Activated naive CD4-positive, alpha-beta T cell treated with anti-CD3 and anti-CD28 coated beads, Interleukin-2, amount 10 ng/mL, durations not matched to agents 7 days and 5 days (primary cell): Measurements from ENCODE around the gene MTFP1.
A peak's percentile ranks its signal among the peaks of the same experiment; 100 is the strongest.
"Not testable (repeated sequence)": the region's sequence is repeated elsewhere in the genome, so short reads cannot be mapped to it uniquely, and the experiment has no call there.

Experiments used
- CTCF ChIA-PET: fragments of 350-600 bp; sonication (Branson Sonifier 250); formaldehyde crosslinking; loops from one replicate; lab custom pipeline; 2021; ENCODE audit warnings: antibody characterized with exemption; lab: Charles Lee
- DNase-seq: peaks from one replicate; pipeline ENCODE4 v3.0.0-alpha.2; 2020
- H3K27ac Mint-ChIP-seq: one replicate; pipeline ENCODE4 v1.8.0; 2021; ENCODE audit warnings: mild to moderate bottlenecking, moderate library complexity, mixed read lengths
- H3K27me3 Mint-ChIP-seq: one replicate; pipeline ENCODE4 v1.8.0; 2021; ENCODE audit warnings: mild to moderate bottlenecking, mixed read lengths
- H3K36me3 Mint-ChIP-seq: one replicate; pipeline ENCODE4 v1.8.0; 2021; ENCODE audit warnings: mixed read lengths
- H3K4me1 Mint-ChIP-seq: one replicate; pipeline ENCODE4 v1.8.0; 2021; ENCODE audit warnings: mixed read lengths
- H3K4me3 Mint-ChIP-seq: one replicate; pipeline ENCODE4 v1.8.0; 2021; ENCODE audit warnings: mild to moderate bottlenecking, moderate library complexity, mixed read lengths
- H3K9me3 Mint-ChIP-seq: one replicate; pipeline ENCODE4 v1.8.0; 2021; ENCODE audit warnings: mixed read lengths

The MTFP1 gene

DNA sequence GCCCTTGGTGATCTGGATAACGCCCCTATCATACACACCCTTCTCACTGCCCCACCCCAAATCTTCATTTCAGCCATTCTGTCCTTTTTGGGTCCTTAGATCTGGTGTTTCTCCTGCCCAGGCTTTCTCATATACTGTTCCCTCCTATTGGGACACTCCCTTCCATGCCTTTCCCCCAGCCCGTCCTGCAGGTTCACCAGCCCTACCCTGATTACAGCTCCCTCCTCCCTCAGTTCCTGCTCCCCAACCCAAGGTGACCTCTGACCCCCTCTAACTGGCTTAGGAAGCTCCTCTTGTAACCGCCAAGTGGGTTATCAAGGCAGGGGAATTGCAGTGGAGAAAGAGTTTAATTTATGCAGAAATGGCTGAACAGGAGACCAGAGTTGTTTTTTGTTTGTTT, 13.0 kb downstream of the MTFP1 start:
- Mint-ChIP-seq H3K4me1 (peaks cover 46% of the 10 kb centered on the region), H3K27ac (no peak overlapping the region), H3K36me3 (peaks cover 22% of the 10 kb centered on the region), H3K9me3 (peaks cover 18% of the 10 kb centered on the region), H3K4me3 (no peak overlapping the region), H3K27me3 (peaks cover 54% of the 10 kb centered on the region)
- DNase-seq = no peak
- CTCF ChIA-PET = interaction anchor here (1.1 to 1.7 kb wide), 2 partner anchors 16 to 48 kb away, joined by 3 read pairs; no protein-coding TSS in a partner anchor

GRCh38 chr22:30439226-30439625, 13.7 kb downstream of the MTFP1 start:
- H3K4me1 Mint-ChIP-seq = peaks cover 47% of the 10 kb centered on the region
- CTCF ChIA-PET = interaction anchor here (1.7 kb wide), 1 partner anchor 17 kb away, joined by 3 read pairs; no protein-coding TSS in a partner anchor
- peaks cover 20% of the 10 kb centered on the region for H3K36me3 Mint-ChIP-seq
- peaks cover 18% of the 10 kb centered on the region for H3K9me3 Mint-ChIP-seq
- peaks cover 57% of the 10 kb centered on the region for H3K27me3 Mint-ChIP-seq
- H3K27ac Mint-ChIP-seq = no peak overlapping the region
- no peak for DNase-seq
- H3K4me3 Mint-ChIP-seq = no peak overlapping the region

DNA sequence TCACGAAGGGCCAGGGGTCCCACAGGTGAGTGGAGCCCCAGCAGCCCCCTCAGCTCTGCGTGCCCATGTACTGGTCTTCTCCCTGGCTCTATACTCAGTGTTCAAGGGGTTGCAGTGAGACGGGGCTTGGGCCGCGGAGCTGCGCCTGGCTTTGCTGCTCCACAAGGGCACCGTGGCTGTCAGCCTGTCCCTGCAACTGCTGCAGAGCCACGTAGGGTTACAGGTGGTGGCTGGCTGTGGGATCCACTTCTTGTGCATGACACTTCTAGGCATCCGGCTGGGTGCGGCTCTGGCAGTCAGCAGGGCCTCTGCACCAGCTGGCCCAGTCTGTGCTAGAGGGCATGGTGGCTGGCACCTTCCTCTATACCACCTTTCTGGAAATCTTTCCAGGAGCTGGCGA, 14.3 kb downstream of the MTFP1 start:
- H3K4me3 Mint-ChIP-seq = no peak overlapping the region
- peaks cover 16% of the 10 kb centered on the region for H3K9me3 Mint-ChIP-seq
- DNase-seq = no peak
- H3K4me1 Mint-ChIP-seq = peaks cover 44% of the 10 kb centered on the region
- H3K27ac Mint-ChIP-seq = no peak overlapping the region
- H3K36me3 Mint-ChIP-seq = peaks cover 15% of the 10 kb centered on the region
- CTCF ChIA-PET = no interaction called here
- H3K27me3 Mint-ChIP-seq = peaks cover 63% of the 10 kb centered on the region

DNA sequence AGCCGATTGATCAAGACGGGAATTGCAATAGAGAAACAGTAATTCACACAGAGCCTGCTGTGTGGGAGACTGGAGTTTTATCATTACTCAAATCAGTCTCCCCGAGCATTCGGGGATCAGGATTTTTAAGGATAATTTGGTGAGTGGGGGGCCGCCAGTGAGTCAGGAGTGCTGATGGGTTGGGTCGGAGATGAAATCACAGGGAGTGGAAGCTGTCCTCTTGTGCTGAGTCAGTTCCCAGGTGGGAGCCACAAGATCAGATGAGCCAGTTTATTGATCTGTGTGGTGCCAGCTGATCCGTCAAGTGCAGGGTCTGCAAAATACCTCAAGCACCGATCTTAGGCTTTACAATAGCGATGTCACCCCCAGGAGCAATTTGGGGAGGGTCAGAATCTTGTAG, 15.5 kb downstream of the MTFP1 start:
- peaks cover 72% of the 10 kb centered on the region for H3K27me3 Mint-ChIP-seq
- no peak overlapping the region for H3K27ac Mint-ChIP-seq
- H3K4me3 Mint-ChIP-seq = no peak overlapping the region
- H3K36me3 Mint-ChIP-seq = peaks cover 5% of the 10 kb centered on the region
- DNase-seq = no peak
- H3K4me1 Mint-ChIP-seq = peaks cover 34% of the 10 kb centered on the region
- peaks cover 7% of the 10 kb centered on the region for H3K9me3 Mint-ChIP-seq
- CTCF ChIA-PET = no interaction called here

- peaks cover 7% of the 10 kb centered on the region for H3K9me3 Mint-ChIP-seq
- peaks cover 65% of the 10 kb centered on the region for H3K27me3 Mint-ChIP-seq
- no peak overlapping the region for H3K27ac Mint-ChIP-seq
- CTCF ChIA-PET = interaction anchor here (0.7 to 3.6 kb wide), 15 partner anchors 9 to 310 kb away, joined by 3 to 23 read pairs (median 5); no protein-coding TSS in a partner anchor
- H3K36me3 Mint-ChIP-seq = peaks cover 5% of the 10 kb centered on the region
- peak; percentile 64 for DNase-seq
- H3K4me1 Mint-ChIP-seq = peaks cover 33% of the 10 kb centered on the region
- H3K4me3 Mint-ChIP-seq = no peak overlapping the region
These were observed 19.3 kb downstream of the MTFP1 start for GRCh38 chr22:30444632-30445437.

DNA sequence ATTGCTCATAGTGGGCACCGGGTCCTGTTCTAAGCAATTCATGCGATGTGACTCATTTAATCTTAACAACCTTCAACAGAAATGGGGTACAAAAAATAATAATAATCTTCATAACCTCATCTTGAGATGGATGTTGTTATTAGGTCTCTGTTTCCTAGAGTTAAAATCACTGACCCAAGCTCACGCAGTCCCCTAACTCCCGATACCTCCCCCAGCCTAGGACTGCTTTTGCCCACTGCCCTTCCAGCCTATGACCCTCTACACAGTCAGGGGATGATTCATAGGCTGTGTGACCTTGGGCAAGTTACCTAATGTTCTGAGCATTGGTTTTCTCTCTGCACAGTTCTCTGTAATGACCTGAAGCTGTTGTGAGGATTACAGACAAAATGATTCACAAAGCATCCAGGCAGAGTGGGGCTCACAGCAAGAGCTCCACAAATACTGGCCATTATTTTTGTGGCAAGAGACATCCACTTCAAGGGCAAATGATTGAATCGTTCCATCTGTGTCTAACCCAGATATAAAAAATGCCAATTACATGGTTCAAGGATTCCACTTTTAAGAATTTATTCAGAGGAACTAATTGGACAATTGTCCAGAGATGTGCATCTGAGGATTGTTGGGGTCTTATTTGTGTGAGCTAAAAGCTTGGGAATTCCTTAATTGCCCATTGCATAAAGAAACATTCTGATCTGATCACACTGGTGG, 20.0 kb downstream of the MTFP1 start:
- no peak overlapping the region for H3K27ac Mint-ChIP-seq
- peaks cover 7% of the 10 kb centered on the region for H3K9me3 Mint-ChIP-seq
- no peak overlapping the region for H3K4me3 Mint-ChIP-seq
- CTCF ChIA-PET = interaction anchor here (0.7 to 3.6 kb wide), 11 partner anchors 10 to 309 kb away, joined by 3 to 23 read pairs (median 5); no protein-coding TSS in a partner anchor
- peaks cover 31% of the 10 kb centered on the region for H3K4me1 Mint-ChIP-seq
- H3K27me3 Mint-ChIP-seq = peaks cover 66% of the 10 kb centered on the region
- H3K36me3 Mint-ChIP-seq = peaks cover 5% of the 10 kb centered on the region
- DNase-seq = no peak

DNA sequence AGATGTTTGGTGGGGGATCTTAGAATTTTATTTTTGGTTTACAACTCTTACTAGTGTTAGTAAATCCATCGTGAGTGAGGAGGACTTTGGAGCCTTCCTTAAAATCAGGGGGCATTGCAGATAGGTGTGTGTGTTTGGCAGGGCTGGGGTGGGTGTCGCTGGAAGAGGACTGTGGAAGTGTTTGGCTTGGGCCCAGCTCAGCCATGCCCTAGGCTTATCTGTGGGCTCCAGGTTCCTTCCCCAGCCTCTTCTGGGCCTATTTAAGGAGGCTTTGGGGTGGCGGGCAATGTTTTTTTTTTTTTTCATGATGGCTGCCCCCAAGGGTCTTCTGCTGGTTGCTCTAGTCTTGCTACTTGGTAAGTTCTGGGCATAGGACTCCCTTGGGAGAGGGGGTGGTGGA, 22.1 kb downstream of the MTFP1 start:
- H3K4me3 Mint-ChIP-seq = no peak overlapping the region
- H3K27me3 Mint-ChIP-seq = peaks cover 73% of the 10 kb centered on the region
- CTCF ChIA-PET = no interaction called here
- H3K27ac Mint-ChIP-seq = no peak overlapping the region
- peaks cover 4% of the 10 kb centered on the region for H3K9me3 Mint-ChIP-seq
- no peak for DNase-seq
- H3K4me1 Mint-ChIP-seq = peaks cover 15% of the 10 kb centered on the region
- H3K36me3 Mint-ChIP-seq = no peaks in the 10 kb centered on the region

- H3K27me3 Mint-ChIP-seq = peaks cover 56% of the 10 kb centered on the region
- CTCF ChIA-PET, H3K9me3 Mint-ChIP-seq, H3K4me3 Mint-ChIP-seq, H3K4me1 Mint-ChIP-seq, DNase-seq, H3K27ac Mint-ChIP-seq, H3K36me3 Mint-ChIP-seq: not testable (repeated sequence)
These were observed 25.9 kb downstream of the MTFP1 start for GRCh38 chr22:30451488-30451887.

DNA sequence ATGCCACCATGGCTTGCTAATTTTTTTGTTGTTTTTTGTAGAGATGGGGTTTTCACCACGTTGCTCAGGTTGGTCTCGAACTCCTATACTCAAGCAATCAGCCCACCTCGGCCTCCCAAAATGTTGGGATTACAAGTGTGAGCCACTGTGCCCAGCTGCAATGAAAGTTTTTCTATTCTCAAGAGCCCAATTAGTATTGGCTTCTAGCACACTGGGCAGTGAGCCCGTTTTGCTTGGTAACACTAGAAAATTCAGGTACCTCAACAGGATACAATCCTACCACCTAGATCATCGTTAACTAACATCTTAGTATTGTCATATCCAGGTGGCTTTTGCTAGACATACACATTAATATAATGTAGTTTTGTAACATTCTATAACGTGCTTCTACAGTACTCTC, 27.3 kb downstream of the MTFP1 start:
- CTCF ChIA-PET = interaction anchor here (1.2 kb wide), 1 partner anchor 18 kb away, joined by 3 read pairs; no protein-coding TSS in a partner anchor
- no peaks in the 10 kb centered on the region for H3K9me3 Mint-ChIP-seq
- no peaks in the 10 kb centered on the region for H3K4me1 Mint-ChIP-seq
- H3K27ac Mint-ChIP-seq = no peak overlapping the region
- no peak for DNase-seq
- H3K36me3 Mint-ChIP-seq = no peaks in the 10 kb centered on the region
- no peak overlapping the region for H3K4me3 Mint-ChIP-seq
- H3K27me3 Mint-ChIP-seq = peaks cover 62% of the 10 kb centered on the region

GRCh38 chr22:30453731-30454510, 28.4 kb downstream of the MTFP1 start:
- CTCF ChIA-PET = interaction anchor here (1.2 kb wide), 1 partner anchor 19 kb away, joined by 3 read pairs; no protein-coding TSS in a partner anchor
- no peaks in the 10 kb centered on the region for H3K36me3 Mint-ChIP-seq
- H3K4me1 Mint-ChIP-seq = peaks cover under 1% of the 10 kb centered on the region
- no peaks in the 10 kb centered on the region for H3K9me3 Mint-ChIP-seq
- H3K27me3 Mint-ChIP-seq = peaks cover 63% of the 10 kb centered on the region
- DNase-seq = peak; percentile 56
- no peak overlapping the region for H3K4me3 Mint-ChIP-seq
- H3K27ac Mint-ChIP-seq = no peak overlapping the region

- DNase-seq = no peak
- CTCF ChIA-PET = no interaction called here
- Mint-ChIP-seq H3K4me1 (peaks cover 4% of the 10 kb centered on the region), H3K36me3 (no peaks in the 10 kb centered on the region), H3K27ac (no peak overlapping the region), H3K27me3 (peaks cover 53% of the 10 kb centered on the region), H3K4me3 (no peak overlapping the region), H3K9me3 (no peaks in the 10 kb centered on the region)
These were observed 29.7 kb downstream of the MTFP1 start for GRCh38 chr22:30455075-30455840.

DNA sequence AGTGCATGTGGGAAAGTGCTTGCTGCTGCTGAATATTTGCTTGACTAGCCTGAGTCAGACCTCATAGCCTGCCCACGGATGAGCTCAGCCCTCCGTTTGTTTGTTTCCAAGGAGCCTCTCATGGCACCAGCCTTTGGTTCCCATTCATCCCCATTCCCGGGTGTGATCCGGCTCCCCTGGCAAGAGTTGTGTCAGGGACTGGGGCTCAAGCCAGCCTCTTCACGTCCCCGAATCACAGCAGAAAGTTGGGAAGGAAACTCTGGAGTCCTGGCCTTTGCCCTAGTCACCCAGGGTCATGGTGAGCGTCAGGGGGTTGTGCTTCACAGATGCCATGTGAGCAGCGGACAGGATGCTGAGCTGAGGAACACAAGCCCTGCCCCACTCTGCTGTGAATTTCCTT, 32.4 kb downstream of the MTFP1 start:
- no peaks in the 10 kb centered on the region for H3K9me3 Mint-ChIP-seq
- DNase-seq = no peak
- CTCF ChIA-PET = interaction anchor here (0.6 kb wide), 1 partner anchor 527 kb away, joined by 3 read pairs; no protein-coding TSS in a partner anchor
- H3K27me3 Mint-ChIP-seq = peaks cover 37% of the 10 kb centered on the region
- H3K4me1 Mint-ChIP-seq = peaks cover 4% of the 10 kb centered on the region
- no peak overlapping the region for H3K4me3 Mint-ChIP-seq
- H3K36me3 Mint-ChIP-seq = no peaks in the 10 kb centered on the region
- no peak overlapping the region for H3K27ac Mint-ChIP-seq
